Spleen (tissue), 11 donors: Measurements from ENCODE around the gene TMEM218. TPM values are rescaled to one million over a fixed set of nuclear protein-coding genes. Genes with fewer than 3 reads are reported as not detected.

Experiments used
- DNase-seq: peaks from one replicate; pipeline ENCODE4 v3.0.0-alpha.2; 2020
- H3K27ac ChIP-seq, 8 donors: fragments of 200-600 bp; sonication (generic) in 7 of 8; 1 replicate in 4 of 8; 2 replicates in 4 of 8; pipeline versions ENCODE4 v1.5.0 to v1.8.0; 2016 to 2021; ENCODE audit warnings: inconsistent platforms in 4 of 8, mild to moderate bottlenecking in 4 of 8, moderate library complexity in 1 of 8
- H3K27me3 ChIP-seq, 7 donors: fragments of 200-600 bp; sonication (generic) in 6 of 7; replicated peaks in 1 of 7; 1 replicate in 4 of 7; 2 replicates in 3 of 7; pipeline versions ENCODE4 v1.5.0 to v1.8.0; 2016 to 2021; ENCODE audit warnings: inconsistent platforms in 3 of 7, mild to moderate bottlenecking in 1 of 7
- H3K36me3 ChIP-seq, 6 donors: fragments of 200-600 bp; sonication (generic) in 5 of 6; 1 replicate in 4 of 6; 2 replicates in 2 of 6; pipeline versions ENCODE4 v1.5.0 to v1.8.0; 2016 to 2021; ENCODE audit warnings: inconsistent platforms in 2 of 6
- H3K4me1 ChIP-seq, 6 donors: fragments of 200-600 bp; sonication (generic) in 5 of 6; 1 replicate in 3 of 6; 2 replicates in 3 of 6; pipeline versions ENCODE4 v1.5.0 to v1.8.0; 2016 to 2021; ENCODE audit warnings: inconsistent platforms in 3 of 6
- H3K4me3 ChIP-seq, 8 donors: fragments of 200-600 bp; sonication (generic) in 7 of 8; 1 replicate in 4 of 8; 2 replicates in 4 of 8; pipeline versions ENCODE4 v1.5.0 to v1.8.0; 2016 to 2021; ENCODE audit warnings: inconsistent platforms in 4 of 8, mild to moderate bottlenecking in 4 of 8, moderate library complexity in 2 of 8
- H3K9me3 ChIP-seq, 8 donors: fragments of 200-600 bp; sonication (generic) in 7 of 8; 1 replicate in 4 of 8; 2 replicates in 4 of 8; pipeline versions ENCODE4 v1.5.0 to v1.8.0; 2016 to 2021; ENCODE audit warnings: inconsistent platforms in 4 of 8
- POLR2A ChIP-seq, 3 donors: fragments of 450-650 bp; IDR thresholded peaks; one replicate each; pipeline ENCODE4 v1.5.1; 2017; ENCODE audit warnings: antibody characterized with exemption in 3 of 3, mild to moderate bottlenecking in 1 of 3
- POLR2AphosphoS5 ChIP-seq, 3 donors: sonication (generic); formaldehyde crosslinking; IDR thresholded peaks; one replicate each; pipeline ENCODE4 v1.5.1; 2017; ENCODE audit warnings: antibody characterized with exemption in 3 of 3
- WGBS, 5 donors: extraction: QIAGEN DNeasy Blood & Tissue Kit in 3 of 5; methylation state at CpG; one replicate each; pipeline versions ENCODE4 v1.1.5 to v1.1.7; 2013 to 2018; 5-methylcytosine and 5-hydroxymethylcytosine counted together
- intact Hi-C: fragments of 100-400 bp; cut with DNase I; formaldehyde crosslinking; loops from one replicate; pipeline ENCODE4 v1.15.0; 2023; ENCODE audit warnings: low total_unique reads
- polyA plus RNA-seq, 3 donors: library from polyadenylated mRNA; stranded (reverse); fragments of 200-250 nt; gene quantifications; one replicate each; pipeline ENCODE4 v1.2.1, GENCODE V29; 2013
- total RNA-seq, 7 donors: library from RNA; depleted of rRNA in 3 of 7; stranded (reverse); fragments of >200 nt in 3 of 7; fragmentation: NEBNext Ultra II Directional in 4 of 7; extraction: Animal tissue kit (Norgen Biotek cat#: 25700) in 4 of 7; gene quantifications; one replicate each; pipeline versions ENCODE4 v1.1.0 to v1.2.1, GENCODE V29; 2016 to 2021
- TF ChIP-seq, protein P1 (sequence below), 11 experiments: fragments of 200-600 bp in 7 of 11; fragments of 450-650 bp in 4 of 11; sonication (generic) in 4 of 11; IDR thresholded peaks in 8 of 11; conservative IDR thresholded peaks in 3 of 11; 1 replicate in 7 of 11; 2 replicates in 4 of 11; pipeline versions ENCODE4 v1.4.0 to v1.8.0; 2016 to 2021; ENCODE audit warnings: antibody characterized with exemption in 11 of 11, inconsistent platforms in 4 of 11, mild to moderate bottlenecking in 1 of 11
- donor health status: healthy with polysubstance abuse.
- donor health status: DM: no; HTN: no; CAD: no; lungs with moderate emphysema.
- donor health status: DM: no; HTN: no; CAD: no.
- donor health status: Bipolar disorder and iron deficiency.
- donor health status: healthy.
- donor health status: DM: no; HTN: no; CAD: no.
- donor health status: DM: yes; HTN: yes; CAD: no.

The TMEM218 gene
- total and polyA plus RNA-seq, 10 donors, result 12.0 to 34.7 (median 20.7) TPM

DNA sequence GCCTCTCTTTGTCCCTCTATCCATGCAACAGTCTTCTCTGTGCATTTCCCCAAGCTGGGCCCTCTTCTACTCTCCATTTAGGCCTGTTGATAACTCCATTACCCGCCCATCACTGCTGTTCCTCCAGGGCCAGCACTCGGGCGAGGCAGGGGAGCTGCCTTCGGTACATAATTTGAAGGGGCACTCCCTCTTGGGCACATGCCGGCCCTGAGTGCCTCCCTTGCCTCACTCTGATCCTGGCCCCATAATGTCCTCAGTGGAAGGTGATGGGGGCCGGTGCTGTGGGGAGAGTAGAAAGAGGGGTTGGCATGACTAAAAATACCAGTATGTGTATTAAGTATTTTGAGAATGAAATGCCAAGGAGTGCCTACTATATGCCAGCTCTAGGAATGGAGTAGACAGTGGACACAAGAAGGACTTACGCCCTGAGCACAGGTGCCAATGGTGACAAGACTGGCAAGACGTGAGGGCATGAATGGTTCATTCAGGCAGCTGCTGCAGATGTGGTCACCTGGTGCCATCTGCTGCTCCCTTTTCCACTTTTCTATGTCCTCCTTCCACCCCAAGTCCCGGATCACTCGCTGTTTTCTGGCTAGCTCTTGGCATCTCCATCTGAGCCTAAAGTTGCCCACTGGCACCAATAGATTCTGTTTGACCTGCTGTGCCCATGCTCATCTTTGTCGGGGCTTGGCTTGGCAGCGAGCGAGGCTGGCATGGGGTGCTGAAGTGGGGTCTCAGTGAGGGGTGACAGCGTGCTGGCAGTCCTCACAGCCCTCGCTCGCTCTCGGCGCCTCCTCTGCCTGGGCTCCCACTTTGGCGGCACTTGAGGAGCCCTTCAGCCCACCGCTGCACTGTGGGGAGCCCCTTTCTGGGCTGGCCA is 22.6 kb downstream of the TMEM218 start:
- H3K4me1 ChIP-seq, result peaks cover 0 to 16% (median 10%) of the 10 kb centered on the region in 6 donors
- H3K36me3 ChIP-seq, result peaks cover 0 to 58% (median 0%) of the 10 kb centered on the region in 6 donors
- H3K4me3 ChIP-seq, result no peak overlapping the region
- peak; percentile 57 for DNase-seq
- no peaks in the 10 kb centered on the region for H3K9me3 ChIP-seq
- no peak for TF ChIP-seq POLR2A (IDR thresholded peaks at IDR 0.05)
- no peak for TF ChIP-seq POLR2AphosphoS5 (IDR thresholded peaks at IDR 0.05)
- TF ChIP-seq, protein P1, sequence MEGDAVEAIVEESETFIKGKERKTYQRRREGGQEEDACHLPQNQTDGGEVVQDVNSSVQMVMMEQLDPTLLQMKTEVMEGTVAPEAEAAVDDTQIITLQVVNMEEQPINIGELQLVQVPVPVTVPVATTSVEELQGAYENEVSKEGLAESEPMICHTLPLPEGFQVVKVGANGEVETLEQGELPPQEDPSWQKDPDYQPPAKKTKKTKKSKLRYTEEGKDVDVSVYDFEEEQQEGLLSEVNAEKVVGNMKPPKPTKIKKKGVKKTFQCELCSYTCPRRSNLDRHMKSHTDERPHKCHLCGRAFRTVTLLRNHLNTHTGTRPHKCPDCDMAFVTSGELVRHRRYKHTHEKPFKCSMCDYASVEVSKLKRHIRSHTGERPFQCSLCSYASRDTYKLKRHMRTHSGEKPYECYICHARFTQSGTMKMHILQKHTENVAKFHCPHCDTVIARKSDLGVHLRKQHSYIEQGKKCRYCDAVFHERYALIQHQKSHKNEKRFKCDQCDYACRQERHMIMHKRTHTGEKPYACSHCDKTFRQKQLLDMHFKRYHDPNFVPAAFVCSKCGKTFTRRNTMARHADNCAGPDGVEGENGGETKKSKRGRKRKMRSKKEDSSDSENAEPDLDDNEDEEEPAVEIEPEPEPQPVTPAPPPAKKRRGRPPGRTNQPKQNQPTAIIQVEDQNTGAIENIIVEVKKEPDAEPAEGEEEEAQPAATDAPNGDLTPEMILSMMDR (IDR thresholded peaks at IDR 0.05 in 8 of 11, conservative IDR thresholded peaks at IDR 0.05 in 3 of 11), result no peak
- no peak overlapping the region for H3K27ac ChIP-seq
- intact Hi-C loops, result no loop called here
- WGBS, 5 donors, result 83 to 94% (median 89%) methylated on average over 17 to 20 of the region's 20 CpGs
- H3K27me3 ChIP-seq, result peaks cover 0 to 3% (median 0%) of the 10 kb centered on the region in 7 donors

DNA sequence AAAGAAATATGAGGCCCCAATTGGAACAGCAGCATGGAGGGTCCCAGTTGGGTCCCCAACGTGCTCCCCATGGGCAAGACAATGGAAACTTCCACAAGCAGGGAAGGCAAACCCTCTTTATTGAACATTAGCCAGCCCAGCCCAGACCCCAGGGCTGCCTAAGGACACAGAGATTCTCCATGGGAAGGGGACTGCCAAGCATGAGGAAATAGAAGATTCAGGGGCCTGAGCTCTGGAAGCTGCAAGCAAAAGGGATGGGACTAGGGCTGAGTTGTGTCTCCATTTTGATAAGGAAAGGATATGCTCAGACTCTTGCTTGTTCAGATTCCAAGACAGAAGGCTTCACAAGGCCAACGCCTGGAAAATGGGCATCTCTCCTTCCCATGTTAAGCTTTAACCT is 23.3 kb downstream of the TMEM218 start:
- WGBS, 5 donors, result 78 to 89% (median 86%) methylated on average over 2 of the region's 2 CpGs
- TF ChIP-seq, protein P1 (IDR thresholded peaks at IDR 0.05 in 8 of 11, conservative IDR thresholded peaks at IDR 0.05 in 3 of 11), result no peak
- TF ChIP-seq POLR2AphosphoS5 (IDR thresholded peaks at IDR 0.05), result no peak
- no peak for TF ChIP-seq POLR2A (IDR thresholded peaks at IDR 0.05)
- Histone ChIP-seq H3K36me3 (peaks cover 0 to 62% (median 0%) of the 10 kb centered on the region in 6 donors), H3K4me1 (peaks cover 0 to 23% (median 10%) of the 10 kb centered on the region in 6 donors), H3K27ac (no peak overlapping the region), H3K9me3 (no peaks in the 10 kb centered on the region), H3K4me3 (no peak overlapping the region), H3K27me3 (peaks cover 0 to 3% (median 0%) of the 10 kb centered on the region in 7 donors)
- intact Hi-C loops, result no loop called here
- peak; percentile 25 for DNase-seq

DNA sequence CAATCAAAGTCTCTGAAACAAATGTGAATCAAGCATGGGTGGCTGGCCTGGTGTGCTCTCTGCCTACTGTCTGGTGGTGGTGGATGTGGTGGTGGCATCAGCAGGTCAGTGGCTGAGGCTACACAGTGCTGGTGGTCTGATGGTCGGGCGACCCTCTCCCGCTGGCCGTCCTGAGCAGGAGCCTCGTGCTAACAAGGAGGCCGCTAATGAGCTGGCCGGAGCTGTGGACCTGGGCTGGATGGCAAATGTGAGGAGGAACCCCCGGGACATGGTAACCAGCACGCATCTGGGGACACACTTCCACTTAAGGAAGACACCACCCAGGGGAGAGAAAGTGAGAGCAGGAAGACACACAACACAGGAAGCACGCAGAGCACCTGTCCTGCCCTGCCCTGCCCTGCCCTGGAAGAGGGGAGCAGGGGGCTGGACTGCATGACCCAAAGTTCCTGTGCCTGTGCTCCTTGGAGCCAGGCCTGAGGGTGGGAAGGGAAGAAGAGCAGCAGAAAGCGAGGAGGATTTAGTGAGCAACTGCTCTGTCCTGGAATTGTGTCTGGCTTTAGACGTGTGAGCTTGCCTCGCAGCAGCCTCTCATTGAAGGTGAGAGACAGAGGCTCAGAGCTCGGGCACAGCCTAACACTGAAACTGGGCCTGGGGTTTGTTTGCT is 24.7 kb downstream of the TMEM218 start:
- no peaks in the 10 kb centered on the region for H3K9me3 ChIP-seq
- 85 to 92% (median 89%) methylated on average over 11 to 14 of the region's 14 CpGs for WGBS, 5 donors
- H3K4me1 ChIP-seq, result peaks cover 0 to 30% (median 10%) of the 10 kb centered on the region in 6 donors
- no peak overlapping the region for H3K27ac ChIP-seq
- peaks cover 0 to 3% (median 0%) of the 10 kb centered on the region in 7 donors for H3K27me3 ChIP-seq
- TF ChIP-seq POLR2AphosphoS5 (IDR thresholded peaks at IDR 0.05), result peak in 1 of 3 donors; percentile 27
- TF ChIP-seq, protein P1 (IDR thresholded peaks at IDR 0.05 in 8 of 11, conservative IDR thresholded peaks at IDR 0.05 in 3 of 11), result no peak
- DNase-seq, result peak; percentile 61
- intact Hi-C loops, result no loop called here
- H3K4me3 ChIP-seq, result no peak overlapping the region
- H3K36me3 ChIP-seq, result peaks cover 0 to 75% (median 0%) of the 10 kb centered on the region in 6 donors
